HEK293 (cell line): ENCODE measurements around the gene ASIC4.

Experiments used
- CTCF ChIP-seq: fragments of 450-650 bp; formaldehyde crosslinking; IDR thresholded peaks from 2 replicates; pipeline ENCODE4 v1.5.1; 2016; ENCODE audit warnings: missing biosample characterization, missing genetic modification characterization
- ZFHX2 ChIP-seq: fragments of 450-650 bp; formaldehyde crosslinking; conservative IDR thresholded peaks from 2 replicates; pipeline ENCODE4 v1.5.1; 2016; ENCODE audit warnings: missing biosample characterization, missing genetic modification characterization
- ZNF501 ChIP-seq: fragments of 450-650 bp; formaldehyde crosslinking; IDR thresholded peaks from 2 replicates; pipeline ENCODE4 v1.5.1; 2016; ENCODE audit warnings: missing biosample characterization, missing genetic modification characterization

- TF ChIP-seq ZNF501 (tag by site-specific recombination) (no peak), CTCF (tag by site-specific recombination) (no peak), ZFHX2 (tag by site-specific recombination) (no peak)
These were observed 60.4 kb downstream of the ASIC4 start for GRCh38 chr2:219574484-219575311.
